Fibroblast of skin of scalp (primary cell): Measurements from ENCODE around the gene ABLIM3.
A peak's percentile ranks its signal among the peaks of the same experiment; 100 is the strongest.
"Not testable (repeated sequence)": the region's sequence is repeated elsewhere in the genome, so short reads cannot be mapped to it uniquely, and the experiment has no call there.

Experiments
- DNase-seq: peaks from one replicate; pipeline ENCODE4 v3.0.0-alpha.2; 2013

ABLIM3 gene

GRCh38 chr5:149160291-149160787 is 19.0 kb downstream of the ABLIM3 start:
- no peak for DNase-seq

- DNase-seq: no peak
Measured at GRCh38 chr5:149161026-149161687, 19.9 kb downstream of the ABLIM3 start.

DNA sequence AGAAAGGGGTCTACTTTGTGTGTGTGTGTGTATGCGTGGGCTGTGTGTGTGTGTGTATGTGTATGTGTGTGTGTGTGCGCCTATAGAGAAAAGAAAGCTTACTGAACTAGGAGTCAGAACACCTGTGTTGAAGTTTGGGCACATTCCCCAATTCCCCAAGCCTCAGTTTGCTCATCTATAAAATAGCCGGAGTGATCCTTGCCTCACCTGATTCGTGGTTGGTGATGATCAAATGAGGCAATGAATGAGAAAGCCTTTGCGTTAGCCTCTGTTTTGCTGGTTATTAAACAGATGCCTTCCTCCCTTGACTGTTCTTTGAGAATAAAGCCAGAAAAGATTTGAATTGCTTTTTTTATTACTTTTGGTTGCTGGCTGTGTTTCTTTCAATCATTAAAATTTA is 20.6 kb downstream of the ABLIM3 start:
- DNase-seq: no peak

GRCh38 chr5:149162401-149163084 is 21.2 kb downstream of the ABLIM3 start:
- DNase-seq: no peak

DNA sequence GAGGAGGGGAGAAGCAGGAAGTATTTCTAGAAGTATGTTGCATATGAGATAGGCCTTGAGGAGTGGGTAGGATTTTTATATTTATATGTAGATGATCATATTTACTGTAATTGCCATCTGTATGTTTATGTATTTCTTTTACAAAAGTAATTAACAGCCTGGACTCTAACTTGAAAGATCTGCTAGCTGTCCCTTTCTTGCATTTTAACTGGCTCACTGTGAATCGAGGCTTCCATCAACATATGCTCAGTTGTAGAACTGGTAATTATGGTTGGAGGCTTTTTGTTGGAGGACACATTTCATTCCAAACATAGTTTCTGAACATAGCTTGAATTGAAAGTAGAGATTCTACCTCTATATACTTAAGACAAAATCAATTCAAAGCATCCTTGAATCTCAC is 23.4 kb downstream of the ABLIM3 start:
- no peak for DNase-seq

DNA sequence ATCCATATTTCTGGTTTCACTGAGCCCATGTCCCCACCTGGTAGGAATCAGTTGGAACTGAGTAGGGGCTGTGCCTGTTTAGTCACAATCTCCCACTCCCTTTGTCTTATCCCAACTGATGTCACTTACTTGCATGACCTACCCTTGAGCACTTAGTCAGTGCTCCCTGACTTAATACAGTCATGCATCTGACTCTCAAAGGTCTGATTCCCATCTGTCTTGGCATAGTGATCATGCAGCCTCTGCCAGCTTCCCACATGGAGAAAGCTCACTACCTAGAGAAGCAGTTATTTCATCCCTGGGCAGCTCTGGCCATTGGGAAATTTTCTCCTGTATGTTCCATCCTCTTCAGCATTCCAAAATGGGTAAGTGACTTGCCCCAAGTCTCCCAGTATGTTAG is 24.8 kb downstream of the ABLIM3 start:
- no peak for DNase-seq

GRCh38 chr5:149166591-149167100 is 25.4 kb downstream of the ABLIM3 start:
- no peak for DNase-seq

DNA sequence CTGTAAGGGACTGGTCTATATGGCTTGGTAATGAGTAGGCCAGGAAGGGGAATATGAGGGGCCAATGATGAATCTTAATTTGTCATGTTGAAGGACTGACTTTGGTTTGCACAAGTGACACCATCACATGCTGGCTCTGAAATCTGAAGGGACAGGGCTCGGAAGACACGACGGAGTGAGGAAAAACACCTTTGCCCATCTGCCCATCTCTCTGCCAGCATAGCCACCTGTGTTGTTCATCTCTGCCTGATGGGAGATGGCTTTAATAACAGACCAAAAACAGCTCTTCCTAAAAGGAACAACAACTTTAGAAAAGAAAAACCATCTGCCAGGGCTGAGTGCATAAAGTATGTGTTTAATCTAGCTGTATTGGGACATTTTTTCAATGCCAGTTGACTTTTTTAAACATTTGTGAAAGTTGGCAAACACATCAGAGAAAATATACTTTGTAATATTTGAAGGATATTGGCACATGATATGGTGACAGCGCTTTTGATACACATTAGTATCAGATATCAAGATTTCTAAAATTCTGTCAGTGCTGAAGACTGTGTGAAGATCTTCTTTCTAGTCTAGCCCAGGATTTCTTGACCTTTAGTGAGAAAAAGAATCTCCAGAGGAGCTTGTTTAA is 27.1 kb downstream of the ABLIM3 start:
- DNase-seq: no peak

DNA sequence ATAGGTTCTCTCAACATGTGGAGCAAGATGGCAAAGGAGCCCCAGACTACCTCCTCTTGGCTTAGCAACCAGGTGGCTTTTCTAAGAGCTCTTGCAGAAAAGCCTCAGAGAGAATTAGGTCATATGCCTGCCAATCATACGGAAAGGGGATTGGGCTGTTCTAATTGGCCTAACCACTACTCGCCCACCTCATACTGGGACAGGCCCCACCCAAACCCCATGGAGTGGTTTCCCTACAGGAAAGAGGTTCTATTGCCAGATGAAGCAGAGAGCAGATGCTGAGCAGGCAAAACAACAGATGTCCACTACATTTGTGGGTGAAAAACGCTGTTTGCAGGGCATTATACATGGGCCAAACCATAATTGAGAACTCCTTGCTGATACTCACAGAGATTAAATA is 29.0 kb downstream of the ABLIM3 start:
- no peak for DNase-seq

GRCh38 chr5:149172261-149172660 is 31.0 kb downstream of the ABLIM3 start:
- DNase-seq: peak; percentile 86

DNA sequence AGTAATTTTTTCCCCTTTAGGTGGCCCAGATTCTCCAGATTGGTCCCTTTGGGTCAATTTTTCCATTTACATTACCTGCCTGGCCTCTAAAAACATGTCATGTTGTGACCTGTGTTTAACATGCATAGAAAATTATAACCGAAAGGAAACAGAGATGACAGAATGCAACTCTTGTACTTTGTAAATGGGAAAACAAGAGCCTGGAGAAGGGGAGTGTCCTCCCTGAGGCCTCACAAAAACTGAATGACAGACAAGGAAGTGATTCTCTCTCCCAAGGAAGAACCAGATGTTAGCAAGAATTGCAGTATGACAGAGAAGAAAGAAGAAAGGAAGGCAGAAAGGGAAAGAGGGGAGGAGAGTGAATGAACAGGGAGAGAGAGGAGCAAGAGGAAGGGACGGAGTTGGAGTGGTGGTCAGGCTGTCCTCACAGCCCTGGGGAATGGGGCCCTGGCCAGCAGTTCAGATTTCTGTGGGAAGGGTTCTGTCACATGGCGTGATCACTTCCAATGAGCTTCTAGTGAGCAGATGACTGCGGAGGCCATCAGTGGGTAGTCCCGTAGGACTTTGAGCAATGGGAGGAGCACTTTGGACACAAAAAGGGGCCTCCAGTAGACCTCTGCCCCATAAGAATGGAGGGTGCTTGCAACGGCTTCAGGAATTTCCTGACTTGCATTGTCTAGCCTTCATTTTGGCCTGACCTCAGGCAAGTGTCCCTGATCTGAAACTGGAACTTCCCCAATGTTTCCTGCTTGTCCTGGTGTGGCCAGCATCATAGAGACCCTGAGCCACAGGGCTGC is 31.6 kb downstream of the ABLIM3 start:
- peak; percentile 31 for DNase-seq

GRCh38 chr5:149174847-149175234 is 33.5 kb downstream of the ABLIM3 start:
- peak; percentile 21 for DNase-seq

DNA sequence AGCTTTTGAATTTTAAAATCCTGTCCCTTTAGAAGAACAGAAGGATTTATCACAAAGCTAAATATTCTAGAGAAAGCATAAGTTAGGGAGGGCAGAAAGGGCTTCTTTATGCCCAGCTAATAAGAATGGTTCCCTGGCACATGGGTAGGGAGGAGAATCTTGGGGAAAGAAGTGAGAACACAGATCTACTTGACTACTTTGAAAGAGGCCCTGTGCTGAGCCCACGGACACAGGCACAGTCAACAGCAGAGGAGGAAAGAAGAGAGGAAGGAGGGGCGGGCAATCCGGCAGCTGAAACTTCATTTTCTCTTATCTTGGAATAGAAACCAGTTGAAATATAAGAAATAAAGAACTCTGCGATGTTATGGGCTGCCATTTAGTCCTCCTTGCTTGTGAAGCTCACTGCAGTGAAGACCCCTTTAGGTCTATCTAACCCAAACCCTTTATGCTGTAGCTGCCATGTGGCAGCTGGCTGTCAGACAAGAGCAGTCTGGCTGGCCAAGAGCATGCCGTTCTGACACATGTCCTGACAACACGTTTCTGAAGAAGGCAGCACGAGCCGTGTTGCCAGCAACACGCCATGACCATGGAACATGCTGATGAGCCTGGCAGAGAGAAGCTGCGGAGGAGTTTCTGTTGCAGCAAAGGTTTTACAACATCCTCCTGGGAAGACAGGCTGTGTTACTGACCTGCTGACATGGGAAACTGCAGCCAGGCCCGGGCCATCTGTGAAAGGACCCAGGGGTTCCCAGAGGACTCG is 34.2 kb downstream of the ABLIM3 start:
- no peak for DNase-seq

DNA sequence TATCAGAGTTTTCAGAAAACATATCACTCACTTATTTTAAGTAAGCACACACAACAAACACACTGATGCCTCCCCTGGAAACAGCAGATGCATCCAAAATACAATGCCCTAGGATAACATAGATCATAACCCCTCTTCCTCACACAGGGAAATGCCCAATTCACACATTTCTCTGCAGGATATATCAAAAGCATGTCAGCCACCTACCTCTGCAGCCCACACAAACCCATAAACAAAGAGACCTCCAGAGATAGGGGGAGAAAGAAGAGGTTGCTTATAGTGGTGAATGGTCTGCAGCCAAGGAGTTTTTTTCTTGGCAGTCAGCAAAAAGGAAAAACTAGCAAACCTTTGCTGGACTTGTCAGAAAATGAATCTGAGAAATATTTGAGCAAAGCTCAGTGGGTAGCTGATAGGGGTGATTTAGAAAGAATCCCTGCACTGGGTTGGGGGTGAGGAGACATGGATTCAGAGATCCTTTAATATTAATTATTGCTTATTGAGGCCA is 36.1 kb downstream of the ABLIM3 start:
- no peak for DNase-seq

DNA sequence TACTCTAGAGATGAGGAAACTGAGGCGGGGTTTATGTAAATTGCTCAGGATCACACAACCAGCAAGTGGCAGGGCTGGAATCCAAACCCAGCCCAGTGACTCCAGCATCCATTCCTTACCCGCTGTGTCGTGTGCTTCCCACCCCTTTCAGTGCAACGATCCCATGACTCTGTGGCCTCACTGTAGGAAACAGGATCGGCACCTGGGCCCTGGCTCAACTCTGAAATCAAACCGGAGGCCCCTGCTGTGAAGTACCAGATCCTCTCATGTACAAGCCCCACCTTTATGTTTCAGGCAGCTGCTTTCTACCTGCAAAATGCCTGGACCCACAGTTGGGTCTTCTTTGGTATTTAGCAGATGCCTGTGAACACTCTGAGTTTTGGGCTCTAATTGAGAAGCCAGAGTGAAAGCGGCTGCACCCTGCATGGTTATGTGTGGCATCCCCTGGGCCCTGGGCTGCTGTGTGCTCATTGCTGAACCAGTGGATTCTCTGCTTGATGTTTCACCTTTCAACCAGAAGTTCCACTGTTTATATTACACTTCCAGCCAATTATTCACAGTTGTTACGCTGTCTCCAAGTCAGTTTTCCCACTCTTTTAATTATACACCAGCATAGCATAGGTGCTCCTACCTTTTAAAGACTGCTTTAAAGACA is 36.7 kb downstream of the ABLIM3 start:
- no peak for DNase-seq

GRCh38 chr5:149181732-149182131 is 40.4 kb downstream of the ABLIM3 start:
- no peak for DNase-seq

- no peak for DNase-seq
Measured at GRCh38 chr5:149182241-149182640, 40.9 kb downstream of the ABLIM3 start.

DNA sequence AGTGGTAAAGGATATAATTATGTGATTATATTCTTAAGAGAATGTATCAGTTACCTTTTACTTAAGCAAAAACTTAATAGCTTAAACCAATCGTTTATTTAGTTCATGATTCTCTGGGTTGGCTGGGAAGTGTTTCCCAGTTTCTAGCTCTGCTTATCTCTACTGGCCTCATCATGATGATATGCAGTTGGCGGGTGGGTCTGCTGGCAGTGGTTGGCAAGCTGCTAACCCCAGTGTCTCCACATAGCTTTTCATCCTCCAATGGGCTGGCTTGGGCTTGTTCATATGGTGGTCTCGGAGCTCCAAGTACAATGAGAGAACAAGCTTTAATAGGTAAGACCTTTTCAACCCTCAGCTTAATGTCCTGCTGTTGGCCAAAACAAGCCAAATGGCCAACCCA is 43.8 kb downstream of the ABLIM3 start:
- DNase-seq: no peak

- no peak for DNase-seq
Measured at GRCh38 chr5:149186506-149186905, 45.2 kb downstream of the ABLIM3 start.

DNA sequence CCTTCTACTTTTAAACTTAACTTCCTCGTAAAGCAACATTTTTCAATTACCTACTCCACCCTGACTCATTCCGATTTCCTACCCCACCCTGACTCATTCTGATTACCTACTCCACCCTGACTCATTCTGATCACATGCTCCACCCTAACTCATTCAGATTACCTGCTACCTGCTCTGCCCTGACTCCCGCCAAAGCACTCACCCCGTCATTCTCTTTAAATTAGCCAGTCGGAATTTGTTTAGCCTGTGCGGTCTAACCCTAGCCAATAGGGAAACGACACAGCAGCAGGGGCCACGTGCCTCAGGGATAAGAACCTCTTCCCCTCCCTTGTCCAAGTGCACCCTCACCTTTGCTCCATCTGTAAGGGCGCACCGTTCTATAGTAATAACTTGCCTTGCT is 46.3 kb downstream of the ABLIM3 start:
- not testable (repeated sequence) for DNase-seq

DNA sequence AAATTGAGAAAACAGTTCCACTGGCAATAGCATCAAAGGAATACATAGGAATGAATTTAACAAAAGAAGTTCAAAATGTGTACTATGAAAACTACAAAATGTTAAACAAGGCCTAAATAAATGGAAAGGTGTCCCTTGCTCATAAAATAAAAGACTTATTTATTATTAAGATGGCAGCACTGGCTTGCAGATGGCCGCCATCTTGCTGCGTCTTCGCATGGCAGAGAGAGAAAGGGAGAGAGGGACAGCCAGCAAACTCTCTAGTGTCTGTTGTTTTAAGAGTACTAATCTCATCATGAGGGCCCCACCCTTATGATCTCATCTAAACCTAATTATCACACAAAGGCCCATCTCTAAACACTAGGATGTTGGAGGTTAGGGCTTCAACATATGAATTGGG is 47.1 kb downstream of the ABLIM3 start:
- no peak for DNase-seq
